WTC11 (cell line): Measurements from ENCODE around the gene CARD6.
"Not testable (repeated sequence)": the region's sequence is repeated elsewhere in the genome, so short reads cannot be mapped to it uniquely, and the experiment has no call there.

Experiments
- CBFB ChIP-seq: sonication (generic); formaldehyde crosslinking; IDR thresholded peaks from 2 replicates; pipeline ENCODE4 v1.8.1; 2022; ENCODE audit warnings: mild to moderate bottlenecking, low read depth, missing genetic modification reagents
- FOXJ3 ChIP-seq: sonication (generic); formaldehyde crosslinking; IDR thresholded peaks from 2 replicates; pipeline ENCODE4 v1.9.0; 2021; ENCODE audit warnings: missing genetic modification reagents, mild to moderate bottlenecking, borderline replicate concordance
- MXD4 ChIP-seq: fragments of 250-450 bp; sonication (Bioruptor Pico); IDR thresholded peaks from 2 replicates; pipeline ENCODE4 v1.8.0; 2021; ENCODE audit warnings: mild to moderate bottlenecking, moderate library complexity, borderline replicate concordance
- ZNF232 ChIP-seq: sonication (generic); formaldehyde crosslinking; IDR thresholded peaks from 2 replicates; pipeline ENCODE4 v1.8.0; 2022; ENCODE audit warnings: mild to moderate bottlenecking, missing genetic modification reagents
- ZNF263 ChIP-seq: sonication (generic); formaldehyde crosslinking; IDR thresholded peaks from 2 replicates; pipeline ENCODE4 v1.8.1; 2022; ENCODE audit warnings: low read depth, mild to moderate bottlenecking, moderate library complexity, missing genetic modification reagents
- TF ChIP-seq, protein P1 (sequence below): fragments of 200-600 bp; IDR thresholded peaks from 2 replicates; pipeline ENCODE4 v1.8.0; 2022; ENCODE audit warnings: antibody characterized with exemption
- TF ChIP-seq, protein P2 (sequence below): sonication (generic); formaldehyde crosslinking; IDR thresholded peaks from 2 replicates; pipeline ENCODE4 v1.8.1; 2023; ENCODE audit warnings: mild to moderate bottlenecking, moderate library complexity, missing genetic modification reagents
- TF ChIP-seq, protein P3 (sequence below): sonication (generic); formaldehyde crosslinking; IDR thresholded peaks from 2 replicates; pipeline ENCODE4 v1.8.0; 2022; ENCODE audit warnings: mild to moderate bottlenecking, missing genetic modification reagents

DNA sequence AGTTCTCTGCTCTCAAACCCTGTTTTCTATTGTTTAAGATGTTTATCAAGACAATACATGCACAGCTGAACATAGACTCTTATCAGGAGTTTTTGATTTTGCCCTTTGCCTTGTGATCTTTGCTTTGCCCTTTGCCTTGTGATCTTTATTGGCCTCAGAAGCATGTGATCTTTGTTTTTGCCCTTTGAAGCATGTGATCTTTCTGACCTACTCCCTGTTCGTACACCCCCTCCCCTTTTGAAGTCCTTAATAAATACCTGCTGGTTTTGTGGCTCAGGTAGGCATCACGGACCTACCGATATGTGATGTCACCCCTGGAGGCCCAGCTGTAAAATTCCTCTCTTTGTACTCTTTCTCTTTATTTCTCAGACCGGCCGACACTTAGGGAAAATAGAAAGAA lies 23.8 kb downstream of the CARD6 start:
- TF ChIP-seq, protein P1, sequence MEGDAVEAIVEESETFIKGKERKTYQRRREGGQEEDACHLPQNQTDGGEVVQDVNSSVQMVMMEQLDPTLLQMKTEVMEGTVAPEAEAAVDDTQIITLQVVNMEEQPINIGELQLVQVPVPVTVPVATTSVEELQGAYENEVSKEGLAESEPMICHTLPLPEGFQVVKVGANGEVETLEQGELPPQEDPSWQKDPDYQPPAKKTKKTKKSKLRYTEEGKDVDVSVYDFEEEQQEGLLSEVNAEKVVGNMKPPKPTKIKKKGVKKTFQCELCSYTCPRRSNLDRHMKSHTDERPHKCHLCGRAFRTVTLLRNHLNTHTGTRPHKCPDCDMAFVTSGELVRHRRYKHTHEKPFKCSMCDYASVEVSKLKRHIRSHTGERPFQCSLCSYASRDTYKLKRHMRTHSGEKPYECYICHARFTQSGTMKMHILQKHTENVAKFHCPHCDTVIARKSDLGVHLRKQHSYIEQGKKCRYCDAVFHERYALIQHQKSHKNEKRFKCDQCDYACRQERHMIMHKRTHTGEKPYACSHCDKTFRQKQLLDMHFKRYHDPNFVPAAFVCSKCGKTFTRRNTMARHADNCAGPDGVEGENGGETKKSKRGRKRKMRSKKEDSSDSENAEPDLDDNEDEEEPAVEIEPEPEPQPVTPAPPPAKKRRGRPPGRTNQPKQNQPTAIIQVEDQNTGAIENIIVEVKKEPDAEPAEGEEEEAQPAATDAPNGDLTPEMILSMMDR: not testable (repeated sequence)
- not testable (repeated sequence) for TF ChIP-seq FOXJ3; ZNF263 (CRISPR knock-in tag); CBFB (CRISPR knock-in tag); MXD4 (CRISPR knock-in tag); ZNF232 (CRISPR knock-in tag)
- TF ChIP-seq, protein P2, sequence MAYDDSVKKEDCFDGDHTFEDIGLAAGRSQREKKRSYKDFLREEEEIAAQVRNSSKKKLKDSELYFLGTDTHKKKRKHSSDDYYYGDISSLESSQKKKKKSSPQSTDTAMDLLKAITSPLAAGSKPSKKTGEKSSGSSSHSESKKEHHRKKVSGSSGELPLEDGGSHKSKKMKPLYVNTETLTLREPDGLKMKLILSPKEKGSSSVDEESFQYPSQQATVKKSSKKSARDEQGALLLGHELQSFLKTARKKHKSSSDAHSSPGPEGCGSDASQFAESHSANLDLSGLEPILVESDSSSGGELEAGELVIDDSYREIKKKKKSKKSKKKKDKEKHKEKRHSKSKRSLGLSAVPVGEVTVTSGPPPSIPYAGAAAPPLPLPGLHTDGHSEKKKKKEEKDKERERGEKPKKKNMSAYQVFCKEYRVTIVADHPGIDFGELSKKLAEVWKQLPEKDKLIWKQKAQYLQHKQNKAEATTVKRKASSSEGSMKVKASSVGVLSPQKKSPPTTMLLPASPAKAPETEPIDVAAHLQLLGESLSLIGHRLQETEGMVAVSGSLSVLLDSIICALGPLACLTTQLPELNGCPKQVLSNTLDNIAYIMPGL (CRISPR knock-in tag): not testable (repeated sequence)
- TF ChIP-seq, protein P3, sequence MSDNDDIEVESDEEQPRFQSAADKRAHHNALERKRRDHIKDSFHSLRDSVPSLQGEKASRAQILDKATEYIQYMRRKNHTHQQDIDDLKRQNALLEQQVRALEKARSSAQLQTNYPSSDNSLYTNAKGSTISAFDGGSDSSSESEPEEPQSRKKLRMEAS (CRISPR knock-in tag): not testable (repeated sequence)
